Neural progenitor cell (in vitro differentiated cells): ENCODE data around the gene SS18L1. TPM values are rescaled to one million over a fixed set of nuclear protein-coding genes. Genes with fewer than 3 reads are reported as not detected.

ENCODE experiments used
- DNase-seq: peaks from one replicate; pipeline ENCODE4 v3.0.0-alpha.2; 2016; ENCODE audit warnings: low spot score
- H2AFZ ChIP-seq: fragments of 200-600 bp; sonication (generic); replicated peaks from 2 replicates; pipeline ENCODE4 v1.6.1; 2016; ENCODE audit warnings: antibody characterized with exemption
- H3F3A ChIP-seq: fragments of 200-600 bp; sonication (generic); 2 replicates; pipeline ENCODE4 v1.6.1; 2016; ENCODE audit warnings: antibody characterized with exemption, low read depth
- H3K27ac ChIP-seq: fragments of 200-600 bp; sonication (generic); 2 replicates; pipeline ENCODE4 v1.5.1; 2016; ENCODE audit warnings: mild to moderate bottlenecking
- H3K27me3 ChIP-seq: fragments of 200-600 bp; sonication (generic); 2 replicates; pipeline ENCODE4 v1.6.1; 2016; ENCODE audit warnings: mild to moderate bottlenecking, moderate library complexity
- H3K36me3 ChIP-seq: fragments of 200-600 bp; sonication (generic); 2 replicates; pipeline ENCODE4 v1.5.1; 2016
- H3K4me1 ChIP-seq: fragments of 200-600 bp; sonication (generic); 2 replicates; pipeline ENCODE4 v1.6.1; 2016; ENCODE audit warnings: mixed run types
- H3K4me2 ChIP-seq: fragments of 200-600 bp; sonication (generic); 2 replicates; pipeline ENCODE4 v1.6.1; 2016
- H3K4me3 ChIP-seq: fragments of 200-600 bp; sonication (generic); 2 replicates; pipeline ENCODE4 v1.5.1; 2016
- H3K79me2 ChIP-seq: fragments of 200-600 bp; sonication (generic); 2 replicates; pipeline ENCODE4 v1.6.1; 2016; ENCODE audit warnings: low read depth
- H3K9ac ChIP-seq: fragments of 200-600 bp; sonication (generic); 2 replicates; pipeline ENCODE4 v1.6.1; 2016
- H3K9me3 ChIP-seq: fragments of 200-600 bp; sonication (generic); 2 replicates; pipeline ENCODE4 v1.5.1; 2016; ENCODE audit warnings: low read depth
- H4K20me1 ChIP-seq: fragments of 200-600 bp; sonication (generic); 2 replicates; pipeline ENCODE4 v1.6.1; 2016; ENCODE audit warnings: low read depth
- H3K27ac Mint-ChIP-seq: 3 replicates; pipeline ENCODE4 v1.8.0; 2021; ENCODE audit warnings: mixed read lengths
- H3K27me3 Mint-ChIP-seq: 2 replicates; pipeline ENCODE4 v1.8.0; 2022; ENCODE audit warnings: low read depth, mild to moderate bottlenecking, inconsistent platforms, moderate library complexity, mixed read lengths; ENCODE audit not compliant: insufficient read depth
- H3K36me3 Mint-ChIP-seq: 3 replicates; pipeline ENCODE4 v1.8.0; 2021; ENCODE audit warnings: mixed read lengths
- H3K4me1 Mint-ChIP-seq: 3 replicates; pipeline ENCODE4 v1.8.0; 2021; ENCODE audit warnings: mixed read lengths
- H3K4me3 Mint-ChIP-seq: 3 replicates; pipeline ENCODE4 v1.8.0; 2021; ENCODE audit warnings: mild to moderate bottlenecking, moderate library complexity, mixed read lengths
- H3K9me3 Mint-ChIP-seq: 3 replicates; pipeline ENCODE4 v1.8.0; 2020; ENCODE audit warnings: mixed read lengths
- CTCF ChIP-seq: fragments of 200-600 bp; sonication (generic); IDR thresholded peaks from 2 replicates; pipeline ENCODE4 v1.5.1; 2017; ENCODE audit warnings: antibody characterized with exemption, mild to moderate bottlenecking
- EZH2 ChIP-seq: fragments of 200-600 bp; sonication (generic); IDR thresholded peaks from 2 replicates; pipeline ENCODE4 v1.6.1; 2017; ENCODE audit warnings: antibody characterized with exemption, mild to moderate bottlenecking, moderate library complexity
- EZH2phosphoT487 ChIP-seq: fragments of 200-600 bp; sonication (generic); IDR thresholded peaks from 2 replicates; pipeline ENCODE4 v1.6.1; 2017; ENCODE audit warnings: antibody characterized with exemption
- total RNA-seq: library from RNA; depleted of rRNA; stranded (reverse); fragments of >200 nt; gene quantifications from 2 replicates; pipeline ENCODE4 v1.2.3, GENCODE V29; 2015; ENCODE audit warnings: low replicate concordance

Gene SS18L1
- total RNA-seq, 1 donor from 2014 or later: 25.5 TPM

- TF ChIP-seq EZH2phosphoT487: no peak
- TF ChIP-seq CTCF: no peak
- TF ChIP-seq EZH2: no peak
- Histone ChIP-seq H2AFZ (no peak overlapping the region), H3F3A (peaks cover 54% of the 10 kb centered on the region), H3K27me3 (no peaks in the 10 kb centered on the region), H3K27ac (no peak overlapping the region), H3K36me3 (peaks cover 8% of the 10 kb centered on the region), H3K79me2 (peaks cover 25% of the 10 kb centered on the region), H3K9me3 (no peaks in the 10 kb centered on the region), H3K4me3 (no peak overlapping the region), H3K4me2 (no peak overlapping the region), H3K9ac (no peak overlapping the region), H4K20me1 (peaks cover 91% of the 10 kb centered on the region), H3K4me1 (no peaks in the 10 kb centered on the region)
- Mint-ChIP-seq H3K27ac (no peak overlapping the region), H3K9me3 (no peaks in the 10 kb centered on the region), H3K4me1 (no peaks in the 10 kb centered on the region), H3K36me3 (peaks cover 43% of the 10 kb centered on the region), H3K27me3 (peaks cover 8% of the 10 kb centered on the region), H3K4me3 (no peak overlapping the region)
- no peak for DNase-seq
Measured at GRCh38 chr20:62134735-62135231, 8.8 kb upstream of the SS18L1 start.

- Histone ChIP-seq H3K4me3 (no peak overlapping the region), H2AFZ (no peak overlapping the region), H3K27ac (no peak overlapping the region), H3K36me3 (peaks cover 8% of the 10 kb centered on the region), H3F3A (peaks cover 58% of the 10 kb centered on the region), H3K4me1 (no peaks in the 10 kb centered on the region), H3K9ac (no peak overlapping the region), H3K4me2 (no peak overlapping the region), H3K79me2 (peaks cover 29% of the 10 kb centered on the region), H3K9me3 (no peaks in the 10 kb centered on the region), H3K27me3 (no peaks in the 10 kb centered on the region), H4K20me1 (peaks cover 93% of the 10 kb centered on the region)
- H3K4me3 Mint-ChIP-seq: no peak overlapping the region
- TF ChIP-seq EZH2 (no peak), CTCF (no peak), EZH2phosphoT487 (no peak)
- H3K36me3 Mint-ChIP-seq: peaks cover 41% of the 10 kb centered on the region
- DNase-seq: no peak
- no peak overlapping the region for H3K27ac Mint-ChIP-seq
- H3K4me1 Mint-ChIP-seq: peaks cover 6% of the 10 kb centered on the region
- peaks cover 8% of the 10 kb centered on the region for H3K27me3 Mint-ChIP-seq
- H3K9me3 Mint-ChIP-seq: no peaks in the 10 kb centered on the region
Measured at GRCh38 chr20:62135573-62136266, 7.8 kb upstream of the SS18L1 start.

GRCh38 chr20:62136283-62137091 lies 7.1 kb upstream of the SS18L1 start:
- H4K20me1 ChIP-seq: peaks cover 94% of the 10 kb centered on the region
- H3K9ac ChIP-seq: no peak overlapping the region
- TF ChIP-seq CTCF: peak; percentile 92
- no peak for TF ChIP-seq EZH2phosphoT487
- H3K36me3 Mint-ChIP-seq: peaks cover 35% of the 10 kb centered on the region
- H3K27ac Mint-ChIP-seq: peak overlapping the region; percentile 70
- H3K9me3 Mint-ChIP-seq: no peaks in the 10 kb centered on the region
- H3K36me3 ChIP-seq: peaks cover 8% of the 10 kb centered on the region
- DNase-seq: peak; percentile 82
- no peak overlapping the region for H2AFZ ChIP-seq
- no peak overlapping the region for H3K4me3 ChIP-seq
- H3K27me3 ChIP-seq: no peaks in the 10 kb centered on the region
- H3K4me2 ChIP-seq: no peak overlapping the region
- peaks cover 3% of the 10 kb centered on the region for H3K27me3 Mint-ChIP-seq
- H3K27ac ChIP-seq: no peak overlapping the region
- H3K4me1 Mint-ChIP-seq: peaks cover 11% of the 10 kb centered on the region
- H3F3A ChIP-seq: peaks cover 62% of the 10 kb centered on the region
- H3K9me3 ChIP-seq: no peaks in the 10 kb centered on the region
- peaks cover 2% of the 10 kb centered on the region for H3K4me1 ChIP-seq
- H3K4me3 Mint-ChIP-seq: peak overlapping the region; percentile 1
- H3K79me2 ChIP-seq: peaks cover 32% of the 10 kb centered on the region
